Gastroesophageal sphincter (tissue), 4 donors: ENCODE results near the gene ATP1A3. TPM values are rescaled to one million over a fixed set of nuclear protein-coding genes. Genes with fewer than 3 reads are reported as not detected.

Source experiments
- ATAC-seq: fragments of 150-250 bp; one replicate; pipeline ENCODE4 v1.9.1; 2016; ENCODE audit warnings: mild to moderate bottlenecking, moderate library complexity
- H3K27ac ChIP-seq, 4 donors: fragments of 200-600 bp; sonication (generic) in 3 of 4; 1 replicate in 3 of 4; 2 replicates in 1 of 4; pipeline ENCODE4 v1.5.1; 2016 to 2019
- H3K27me3 ChIP-seq: fragments of 200-600 bp; sonication (generic); one replicate; pipeline ENCODE4 v1.5.1; 2019
- H3K36me3 ChIP-seq, 2 donors: fragments of 200-600 bp; sonication (generic); one replicate each; pipeline ENCODE4 v1.5.1; 2019; ENCODE audit warnings: control low read depth in 1 of 2
- H3K4me1 ChIP-seq, 3 donors: fragments of 200-600 bp; sonication (generic); 1 replicate in 2 of 3; 2 replicates in 1 of 3; pipeline ENCODE4 v1.5.1; 2016 to 2019; ENCODE audit warnings: control low read depth in 2 of 3
- H3K4me3 ChIP-seq, 2 donors: fragments of 200-600 bp; sonication (generic); one replicate each; pipeline ENCODE4 v1.5.1; 2019; ENCODE audit warnings: mild to moderate bottlenecking in 1 of 2, moderate library complexity in 1 of 2
- H3K9me3 ChIP-seq, 3 donors: fragments of 200-600 bp; sonication (generic); one replicate each; pipeline ENCODE4 v1.5.1; 2017 to 2019; ENCODE audit warnings: control low read depth in 2 of 3
- CTCF ChIP-seq, 4 experiments: fragments of 200-600 bp in 2 of 4; fragments of 450-650 bp in 2 of 4; sonication (generic) in 1 of 4; IDR thresholded peaks; one replicate each; pipeline ENCODE4 v1.5.1; 2017 to 2019; ENCODE audit warnings: antibody characterized with exemption in 4 of 4, mild to moderate bottlenecking in 2 of 4, moderate library complexity in 2 of 4
- EP300 ChIP-seq: sonication (generic); formaldehyde crosslinking; IDR thresholded peaks from one replicate; pipeline ENCODE4 v1.6.1; 2017; ENCODE audit warnings: antibody characterized with exemption, mild to moderate bottlenecking
- POLR2A ChIP-seq, 2 donors: fragments of 450-650 bp; IDR thresholded peaks; one replicate each; pipeline ENCODE4 v1.6.1; 2017; ENCODE audit warnings: antibody characterized with exemption in 2 of 2, mild to moderate bottlenecking in 2 of 2, moderate library complexity in 1 of 2
- POLR2AphosphoS5 ChIP-seq: sonication (generic); formaldehyde crosslinking; IDR thresholded peaks from one replicate; pipeline ENCODE4 v1.6.1; 2017; ENCODE audit warnings: antibody characterized with exemption
- WGBS, 2 donors: methylation state at CpG; one replicate each; pipeline ENCODE4 v1.1.5; 2018; ENCODE audit warnings: low coverage in 1 of 2; 5-methylcytosine and 5-hydroxymethylcytosine counted together
- total RNA-seq, 4 donors: library from RNA; depleted of rRNA; stranded (reverse); fragments of >200 nt; gene quantifications; one replicate each; pipeline ENCODE4 v1.1.0, GENCODE V29; 2016

Gene ATP1A3
- total RNA-seq, 4 donors from 2014 or later: 0.81 to 2.6 (median 1.1) TPM; not detected in 1

GRCh38 chr19:41936416-41936850 lies 57.6 kb downstream of the ATP1A3 start:
- no peak for TF ChIP-seq POLR2A (IDR thresholded peaks at IDR 0.05)
- no peak for TF ChIP-seq POLR2AphosphoS5
- no peak for TF ChIP-seq CTCF (IDR thresholded peaks at IDR 0.05)
- TF ChIP-seq EP300: no peak
- Histone ChIP-seq H3K4me1 (peaks cover 0 to 40% (median 9%) of the 10 kb centered on the region in 3 donors), H3K27ac (no peak overlapping the region), H3K9me3 (no peaks in the 10 kb centered on the region), H3K27me3 (peaks cover 94% of the 10 kb centered on the region), H3K36me3 (no peaks in the 10 kb centered on the region), H3K4me3 (no peak overlapping the region)
- WGBS, 2 donors: 71% methylated on average over 6 of the region's 8 CpGs; no CpG with 5 or more reads in 1 of the 2 donors
- no peak for ATAC-seq

GRCh38 chr19:41935760-41936415 lies 58.1 kb downstream of the ATP1A3 start:
- H3K4me3 ChIP-seq: no peak overlapping the region
- WGBS, 2 donors: 13 to 14% methylated on average over 2 to 3 of the region's 26 CpGs
- ATAC-seq: no peak
- peaks cover 94% of the 10 kb centered on the region for H3K27me3 ChIP-seq
- peaks cover 0 to 35% (median 6%) of the 10 kb centered on the region in 3 donors for H3K4me1 ChIP-seq
- no peak overlapping the region for H3K27ac ChIP-seq
- H3K9me3 ChIP-seq: no peaks in the 10 kb centered on the region
- no peak for TF ChIP-seq EP300
- TF ChIP-seq POLR2A (IDR thresholded peaks at IDR 0.05): no peak
- no peak for TF ChIP-seq CTCF (IDR thresholded peaks at IDR 0.05)
- no peak for TF ChIP-seq POLR2AphosphoS5
- no peaks in the 10 kb centered on the region for H3K36me3 ChIP-seq

GRCh38 chr19:41934849-41935374 lies 59.1 kb downstream of the ATP1A3 start:
- ATAC-seq: peak; percentile 70
- TF ChIP-seq CTCF (IDR thresholded peaks at IDR 0.05): peak in 3 of 4 experiments; percentile 66 to 72 (median 71)
- no peak for TF ChIP-seq EP300
- no peak for TF ChIP-seq POLR2AphosphoS5
- no peak for TF ChIP-seq POLR2A (IDR thresholded peaks at IDR 0.05)
- Histone ChIP-seq H3K36me3 (no peaks in the 10 kb centered on the region), H3K27me3 (peaks cover 94% of the 10 kb centered on the region), H3K27ac (no peak overlapping the region), H3K9me3 (no peaks in the 10 kb centered on the region), H3K4me3 (no peak overlapping the region), H3K4me1 (peaks cover 0 to 25% (median 0%) of the 10 kb centered on the region in 3 donors)
- 14 to 31% methylated on average over 5 to 7 of the region's 7 CpGs for WGBS, 2 donors

GRCh38 chr19:41933693-41934426 lies 60.2 kb downstream of the ATP1A3 start:
- WGBS, 2 donors: 51 to 56% methylated on average over 2 to 5 of the region's 7 CpGs
- no peak for ATAC-seq
- Histone ChIP-seq H3K36me3 (no peaks in the 10 kb centered on the region), H3K4me1 (peaks cover 0 to 27% (median 0%) of the 10 kb centered on the region in 3 donors), H3K4me3 (no peak overlapping the region), H3K27me3 (peaks cover 95% of the 10 kb centered on the region), H3K9me3 (no peaks in the 10 kb centered on the region), H3K27ac (no peak overlapping the region)
- TF ChIP-seq POLR2AphosphoS5 (no peak), CTCF (IDR thresholded peaks at IDR 0.05) (no peak), EP300 (no peak), POLR2A (IDR thresholded peaks at IDR 0.05) (no peak)
